ENCODE data around the gene PTGES. TPM values are rescaled to one million over a fixed set of nuclear protein-coding genes. Genes with fewer than 3 reads are reported as not detected.

The PTGES gene
- total RNA-seq, 1 experiment from 2014 or later: 2.5 TPM

- ATAC-seq (no peak), DNase-seq (ENCODE audit: low spot score) (no peak)
- Mint-ChIP-seq H3K27ac (no peak overlapping the region), H3K36me3 (no peaks in the 10 kb centered on the region), H3K4me1 (peaks cover 5% of the 10 kb centered on the region; the same call in 1 of the 2 replicates), H3K9me3 (no peaks in the 10 kb centered on the region), H3K27me3 (ENCODE audit: low read depth) (no peaks in the 10 kb centered on the region; the same call in 1 of the 2 replicates), H3K4me3 (no peak overlapping the region)
- ChIA-PET CTCF (interaction anchor here (0.9 to 5.0 kb wide), 4 partner anchors 12 to 608 kb away, joined by 3 to 99 read pairs (median 4); no protein-coding TSS in a partner anchor), POLR2A (no interaction called here)
- TF ChIP-seq RELA (CRISPR knock-in tag; IDR thresholded peaks at IDR 0.05; ENCODE audit: borderline replicate concordance): no peak
- no peak for TF ChIP-seq TEAD4 (CRISPR knock-in tag; IDR thresholded peaks at IDR 0.05)
- TF ChIP-seq, protein P1, sequence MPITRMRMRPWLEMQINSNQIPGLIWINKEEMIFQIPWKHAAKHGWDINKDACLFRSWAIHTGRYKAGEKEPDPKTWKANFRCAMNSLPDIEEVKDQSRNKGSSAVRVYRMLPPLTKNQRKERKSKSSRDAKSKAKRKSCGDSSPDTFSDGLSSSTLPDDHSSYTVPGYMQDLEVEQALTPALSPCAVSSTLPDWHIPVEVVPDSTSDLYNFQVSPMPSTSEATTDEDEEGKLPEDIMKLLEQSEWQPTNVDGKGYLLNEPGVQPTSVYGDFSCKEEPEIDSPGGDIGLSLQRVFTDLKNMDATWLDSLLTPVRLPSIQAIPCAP (CRISPR knock-in tag; IDR thresholded peaks at IDR 0.05): no peak
- TF ChIP-seq, protein P2, sequence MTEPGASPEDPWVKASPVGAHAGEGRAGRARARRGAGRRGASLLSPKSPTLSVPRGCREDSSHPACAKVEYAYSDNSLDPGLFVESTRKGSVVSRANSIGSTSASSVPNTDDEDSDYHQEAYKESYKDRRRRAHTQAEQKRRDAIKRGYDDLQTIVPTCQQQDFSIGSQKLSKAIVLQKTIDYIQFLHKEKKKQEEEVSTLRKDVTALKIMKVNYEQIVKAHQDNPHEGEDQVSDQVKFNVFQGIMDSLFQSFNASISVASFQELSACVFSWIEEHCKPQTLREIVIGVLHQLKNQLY (CRISPR knock-in tag; IDR thresholded peaks at IDR 0.05): no peak
- TF ChIP-seq MYBL2 (CRISPR knock-in tag; IDR thresholded peaks at IDR 0.05): no peak
- no peak for TF ChIP-seq ZNF138 (CRISPR knock-in tag; conservative IDR thresholded peaks at IDR 0.05)
- TF ChIP-seq FOXJ3 (CRISPR knock-in tag; IDR thresholded peaks at IDR 0.05; ENCODE audit: borderline replicate concordance): no peak
- no peak for TF ChIP-seq ZNF219 (CRISPR knock-in tag; IDR thresholded peaks at IDR 0.05; ENCODE audit: borderline replicate concordance)
- TF ChIP-seq, protein P3, sequence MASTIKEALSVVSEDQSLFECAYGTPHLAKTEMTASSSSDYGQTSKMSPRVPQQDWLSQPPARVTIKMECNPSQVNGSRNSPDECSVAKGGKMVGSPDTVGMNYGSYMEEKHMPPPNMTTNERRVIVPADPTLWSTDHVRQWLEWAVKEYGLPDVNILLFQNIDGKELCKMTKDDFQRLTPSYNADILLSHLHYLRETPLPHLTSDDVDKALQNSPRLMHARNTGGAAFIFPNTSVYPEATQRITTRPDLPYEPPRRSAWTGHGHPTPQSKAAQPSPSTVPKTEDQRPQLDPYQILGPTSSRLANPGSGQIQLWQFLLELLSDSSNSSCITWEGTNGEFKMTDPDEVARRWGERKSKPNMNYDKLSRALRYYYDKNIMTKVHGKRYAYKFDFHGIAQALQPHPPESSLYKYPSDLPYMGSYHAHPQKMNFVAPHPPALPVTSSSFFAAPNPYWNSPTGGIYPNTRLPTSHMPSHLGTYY (CRISPR knock-in tag; IDR thresholded peaks at IDR 0.05): no peak
- no peak for TF ChIP-seq ZNF281 (CRISPR knock-in tag; IDR thresholded peaks at IDR 0.05)
- no peak for TF ChIP-seq ZNF121 (CRISPR knock-in tag; IDR thresholded peaks at IDR 0.05)
- TF ChIP-seq, protein P4, sequence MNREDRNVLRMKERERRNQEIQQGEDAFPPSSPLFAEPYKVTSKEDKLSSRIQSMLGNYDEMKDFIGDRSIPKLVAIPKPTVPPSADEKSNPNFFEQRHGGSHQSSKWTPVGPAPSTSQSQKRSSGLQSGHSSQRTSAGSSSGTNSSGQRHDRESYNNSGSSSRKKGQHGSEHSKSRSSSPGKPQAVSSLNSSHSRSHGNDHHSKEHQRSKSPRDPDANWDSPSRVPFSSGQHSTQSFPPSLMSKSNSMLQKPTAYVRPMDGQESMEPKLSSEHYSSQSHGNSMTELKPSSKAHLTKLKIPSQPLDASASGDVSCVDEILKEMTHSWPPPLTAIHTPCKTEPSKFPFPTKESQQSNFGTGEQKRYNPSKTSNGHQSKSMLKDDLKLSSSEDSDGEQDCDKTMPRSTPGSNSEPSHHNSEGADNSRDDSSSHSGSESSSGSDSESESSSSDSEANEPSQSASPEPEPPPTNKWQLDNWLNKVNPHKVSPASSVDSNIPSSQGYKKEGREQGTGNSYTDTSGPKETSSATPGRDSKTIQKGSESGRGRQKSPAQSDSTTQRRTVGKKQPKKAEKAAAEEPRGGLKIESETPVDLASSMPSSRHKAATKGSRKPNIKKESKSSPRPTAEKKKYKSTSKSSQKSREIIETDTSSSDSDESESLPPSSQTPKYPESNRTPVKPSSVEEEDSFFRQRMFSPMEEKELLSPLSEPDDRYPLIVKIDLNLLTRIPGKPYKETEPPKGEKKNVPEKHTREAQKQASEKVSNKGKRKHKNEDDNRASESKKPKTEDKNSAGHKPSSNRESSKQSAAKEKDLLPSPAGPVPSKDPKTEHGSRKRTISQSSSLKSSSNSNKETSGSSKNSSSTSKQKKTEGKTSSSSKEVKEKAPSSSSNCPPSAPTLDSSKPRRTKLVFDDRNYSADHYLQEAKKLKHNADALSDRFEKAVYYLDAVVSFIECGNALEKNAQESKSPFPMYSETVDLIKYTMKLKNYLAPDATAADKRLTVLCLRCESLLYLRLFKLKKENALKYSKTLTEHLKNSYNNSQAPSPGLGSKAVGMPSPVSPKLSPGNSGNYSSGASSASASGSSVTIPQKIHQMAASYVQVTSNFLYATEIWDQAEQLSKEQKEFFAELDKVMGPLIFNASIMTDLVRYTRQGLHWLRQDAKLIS (CRISPR knock-in tag; IDR thresholded peaks at IDR 0.05; ENCODE audit: borderline replicate concordance): no peak
- TF ChIP-seq SMAD3 (CRISPR knock-in tag; IDR thresholded peaks at IDR 0.05; ENCODE audit: borderline replicate concordance): no peak
- TF ChIP-seq OVOL2 (CRISPR knock-in tag; IDR thresholded peaks at IDR 0.05; ENCODE audit: borderline replicate concordance): no peak
- TF ChIP-seq, protein P5, sequence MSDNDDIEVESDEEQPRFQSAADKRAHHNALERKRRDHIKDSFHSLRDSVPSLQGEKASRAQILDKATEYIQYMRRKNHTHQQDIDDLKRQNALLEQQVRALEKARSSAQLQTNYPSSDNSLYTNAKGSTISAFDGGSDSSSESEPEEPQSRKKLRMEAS (CRISPR knock-in tag; IDR thresholded peaks at IDR 0.05): no peak
- no peak for TF ChIP-seq ELF4 (CRISPR knock-in tag; IDR thresholded peaks at IDR 0.05; ENCODE audit: low read depth)
Measured at GRCh38 chr9:129739432-129739831, 13.4 kb downstream of the PTGES start.
